Activated naive CD4-positive, alpha-beta T cell treated with anti-CD3 and anti-CD28 coated beads, Interleukin-2, amount 50 U/mL, for 24 hours (primary cell): ENCODE results near the gene LPO.

Experiments
- H3K27ac Mint-ChIP-seq: one replicate; pipeline ENCODE4 v1.8.0; 2021; ENCODE audit warnings: mild to moderate bottlenecking, mixed read lengths
- H3K27me3 Mint-ChIP-seq: one replicate; pipeline ENCODE4 v1.8.0; 2021; ENCODE audit warnings: mixed read lengths
- H3K36me3 Mint-ChIP-seq: one replicate; pipeline ENCODE4 v1.8.0; 2021; ENCODE audit warnings: mixed read lengths
- H3K4me1 Mint-ChIP-seq: one replicate; pipeline ENCODE4 v1.8.0; 2021; ENCODE audit warnings: mixed read lengths
- H3K4me3 Mint-ChIP-seq: one replicate; pipeline ENCODE4 v1.8.0; 2021; ENCODE audit warnings: mild to moderate bottlenecking, mixed read lengths
- H3K9me3 Mint-ChIP-seq: one replicate; pipeline ENCODE4 v1.8.0; 2021; ENCODE audit warnings: mixed read lengths

LPO gene

GRCh38 chr17:58217766-58218165 is 20.6 kb upstream of the LPO start:
- no peak overlapping the region for H3K27ac Mint-ChIP-seq
- H3K4me3 Mint-ChIP-seq = peak overlapping the region; percentile 38
- H3K27me3 Mint-ChIP-seq = no peaks in the 10 kb centered on the region
- H3K9me3 Mint-ChIP-seq = no peaks in the 10 kb centered on the region
- H3K4me1 Mint-ChIP-seq = peaks cover 27% of the 10 kb centered on the region
- peaks cover 2% of the 10 kb centered on the region for H3K36me3 Mint-ChIP-seq

- peaks cover 27% of the 10 kb centered on the region for H3K4me1 Mint-ChIP-seq
- H3K36me3 Mint-ChIP-seq = no peaks in the 10 kb centered on the region
- peak within 1 kb of the TSS; percentile 93 for H3K4me3 Mint-ChIP-seq
- H3K9me3 Mint-ChIP-seq = no peaks in the 10 kb centered on the region
- H3K27me3 Mint-ChIP-seq = no peaks in the 10 kb centered on the region
- peak within 1 kb of the TSS; percentile 82 for H3K27ac Mint-ChIP-seq
Observed at GRCh38 chr17:58219007-58219788, 19.2 kb upstream of the LPO start, which contains the start of gene MKS1. Gene MKS1 (minus strand): TSS chr17:58219255. CDS start chr17:58219230, 25 bp downstream.

- H3K36me3 Mint-ChIP-seq = no peaks in the 10 kb centered on the region
- no peaks in the 10 kb centered on the region for H3K9me3 Mint-ChIP-seq
- peak overlapping the region; percentile 82 for H3K27ac Mint-ChIP-seq
- no peaks in the 10 kb centered on the region for H3K27me3 Mint-ChIP-seq
- H3K4me3 Mint-ChIP-seq = peak overlapping the region; percentile 93
- H3K4me1 Mint-ChIP-seq = peaks cover 31% of the 10 kb centered on the region
Observed at GRCh38 chr17:58219789-58220183, 18.6 kb upstream of the LPO start.

GRCh38 chr17:58224315-58224714 is 14.1 kb upstream of the LPO start:
- H3K27ac Mint-ChIP-seq = no peak overlapping the region
- no peak overlapping the region for H3K4me3 Mint-ChIP-seq
- H3K27me3 Mint-ChIP-seq = peaks cover 6% of the 10 kb centered on the region
- no peaks in the 10 kb centered on the region for H3K36me3 Mint-ChIP-seq
- H3K9me3 Mint-ChIP-seq = no peaks in the 10 kb centered on the region
- peaks cover 18% of the 10 kb centered on the region for H3K4me1 Mint-ChIP-seq

- H3K27ac Mint-ChIP-seq = no peak overlapping the region
- H3K4me3 Mint-ChIP-seq = no peak overlapping the region
- peaks cover 8% of the 10 kb centered on the region for H3K27me3 Mint-ChIP-seq
- H3K4me1 Mint-ChIP-seq = peaks cover 4% of the 10 kb centered on the region
- H3K9me3 Mint-ChIP-seq = no peaks in the 10 kb centered on the region
- H3K36me3 Mint-ChIP-seq = no peaks in the 10 kb centered on the region
Observed at GRCh38 chr17:58227733-58228132, 10.7 kb upstream of the LPO start.

- peaks cover 4% of the 10 kb centered on the region for H3K4me1 Mint-ChIP-seq
- H3K9me3 Mint-ChIP-seq = no peaks in the 10 kb centered on the region
- no peaks in the 10 kb centered on the region for H3K36me3 Mint-ChIP-seq
- H3K27me3 Mint-ChIP-seq = peaks cover 8% of the 10 kb centered on the region
- H3K4me3 Mint-ChIP-seq = no peak overlapping the region
- no peak overlapping the region for H3K27ac Mint-ChIP-seq
Observed at GRCh38 chr17:58228679-58229078, 9.7 kb upstream of the LPO start.

- H3K27ac Mint-ChIP-seq = no peak overlapping the region
- peaks cover 8% of the 10 kb centered on the region for H3K27me3 Mint-ChIP-seq
- no peak overlapping the region for H3K4me3 Mint-ChIP-seq
- peaks cover 3% of the 10 kb centered on the region for H3K4me1 Mint-ChIP-seq
- H3K9me3 Mint-ChIP-seq = no peaks in the 10 kb centered on the region
- H3K36me3 Mint-ChIP-seq = no peaks in the 10 kb centered on the region
Observed at GRCh38 chr17:58229384-58229783, 9.0 kb upstream of the LPO start.

- Mint-ChIP-seq H3K27ac (no peak overlapping the region), H3K27me3 (peaks cover 8% of the 10 kb centered on the region), H3K9me3 (no peaks in the 10 kb centered on the region)
Observed at GRCh38 chr17:58229881-58230280, 8.5 kb upstream of the LPO start.

GRCh38 chr17:58231641-58232040 is 6.7 kb upstream of the LPO start:
- H3K9me3 Mint-ChIP-seq = no peaks in the 10 kb centered on the region
- no peak overlapping the region for H3K4me3 Mint-ChIP-seq
- H3K4me1 Mint-ChIP-seq = no peaks in the 10 kb centered on the region
- no peak overlapping the region for H3K27ac Mint-ChIP-seq
- H3K27me3 Mint-ChIP-seq = peaks cover 10% of the 10 kb centered on the region
- no peaks in the 10 kb centered on the region for H3K36me3 Mint-ChIP-seq

More at GRCh38 chr17:58229881-58230280, 8.5 kb upstream of the LPO start:
- no peak overlapping the region for H3K4me3 Mint-ChIP-seq
- H3K4me1 Mint-ChIP-seq = no peaks in the 10 kb centered on the region
- H3K36me3 Mint-ChIP-seq = no peaks in the 10 kb centered on the region

GRCh38 chr17:58232707-58233156 is 5.7 kb upstream of the LPO start:
- Mint-ChIP-seq H3K27me3 (peaks cover 9% of the 10 kb centered on the region), H3K4me3 (no peak overlapping the region), H3K9me3 (no peaks in the 10 kb centered on the region), H3K36me3 (no peaks in the 10 kb centered on the region), H3K27ac (no peak overlapping the region), H3K4me1 (no peaks in the 10 kb centered on the region)

GRCh38 chr17:58233543-58233942 is 4.8 kb upstream of the LPO start:
- H3K9me3 Mint-ChIP-seq = no peaks in the 10 kb centered on the region
- peaks cover 5% of the 10 kb centered on the region for H3K27me3 Mint-ChIP-seq
- H3K4me3 Mint-ChIP-seq = no peak overlapping the region
- H3K4me1 Mint-ChIP-seq = no peaks in the 10 kb centered on the region
- H3K27ac Mint-ChIP-seq = no peak overlapping the region
- no peaks in the 10 kb centered on the region for H3K36me3 Mint-ChIP-seq

GRCh38 chr17:58234512-58234911 is 3.9 kb upstream of the LPO start:
- no peak overlapping the region for H3K4me3 Mint-ChIP-seq
- H3K27me3 Mint-ChIP-seq = peaks cover 8% of the 10 kb centered on the region
- no peaks in the 10 kb centered on the region for H3K9me3 Mint-ChIP-seq
- H3K27ac Mint-ChIP-seq = no peak overlapping the region
- no peaks in the 10 kb centered on the region for H3K36me3 Mint-ChIP-seq
- H3K4me1 Mint-ChIP-seq = no peaks in the 10 kb centered on the region

GRCh38 chr17:58235821-58236220 is 2.6 kb upstream of the LPO start:
- no peaks in the 10 kb centered on the region for H3K9me3 Mint-ChIP-seq
- no peak overlapping the region for H3K27ac Mint-ChIP-seq
- H3K27me3 Mint-ChIP-seq = peaks cover 12% of the 10 kb centered on the region
- H3K4me1 Mint-ChIP-seq = no peaks in the 10 kb centered on the region
- H3K4me3 Mint-ChIP-seq = no peak overlapping the region
- H3K36me3 Mint-ChIP-seq = no peaks in the 10 kb centered on the region

- no peak overlapping the region for H3K27ac Mint-ChIP-seq
- H3K4me3 Mint-ChIP-seq = no peak overlapping the region
- H3K36me3 Mint-ChIP-seq = no peaks in the 10 kb centered on the region
- H3K9me3 Mint-ChIP-seq = no peaks in the 10 kb centered on the region
- no peaks in the 10 kb centered on the region for H3K4me1 Mint-ChIP-seq
- H3K27me3 Mint-ChIP-seq = peaks cover 13% of the 10 kb centered on the region
Observed at GRCh38 chr17:58236394-58236793, 2.0 kb upstream of the LPO start.

GRCh38 chr17:58239987-58240386 is 1.6 kb downstream of the LPO start:
- H3K4me1 Mint-ChIP-seq = no peaks in the 10 kb centered on the region
- no peak overlapping the region for H3K4me3 Mint-ChIP-seq
- no peak overlapping the region for H3K27ac Mint-ChIP-seq
- no peaks in the 10 kb centered on the region for H3K9me3 Mint-ChIP-seq
- no peaks in the 10 kb centered on the region for H3K36me3 Mint-ChIP-seq
- H3K27me3 Mint-ChIP-seq = peaks cover 20% of the 10 kb centered on the region

- H3K4me3 Mint-ChIP-seq = no peak overlapping the region
- H3K27ac Mint-ChIP-seq = no peak overlapping the region
- H3K4me1 Mint-ChIP-seq = no peaks in the 10 kb centered on the region
- no peaks in the 10 kb centered on the region for H3K9me3 Mint-ChIP-seq
- no peaks in the 10 kb centered on the region for H3K36me3 Mint-ChIP-seq
- peaks cover 16% of the 10 kb centered on the region for H3K27me3 Mint-ChIP-seq
Observed at GRCh38 chr17:58242171-58242784, 3.9 kb downstream of the LPO start.
